OCI-LY7 (cell line): ENCODE data around the gene APBB3.

Source experiments
- CTCF ChIP-seq: fragments of 200-600 bp; sonication (generic); conservative IDR thresholded peaks from 2 replicates; pipeline ENCODE4 v1.5.1; 2014; ENCODE audit warnings: mild to moderate bottlenecking, antibody characterized with exemption, low read length, moderate library complexity, mixed read lengths
- EZH2phosphoT487 ChIP-seq: fragments of 200-600 bp; sonication (generic); IDR thresholded peaks from 2 replicates; pipeline ENCODE4 v1.6.1; 2018; ENCODE audit warnings: low read depth, borderline replicate concordance, mild to moderate bottlenecking, mixed run types, antibody characterized with exemption, low read length, moderate library complexity, mixed read lengths

DNA sequence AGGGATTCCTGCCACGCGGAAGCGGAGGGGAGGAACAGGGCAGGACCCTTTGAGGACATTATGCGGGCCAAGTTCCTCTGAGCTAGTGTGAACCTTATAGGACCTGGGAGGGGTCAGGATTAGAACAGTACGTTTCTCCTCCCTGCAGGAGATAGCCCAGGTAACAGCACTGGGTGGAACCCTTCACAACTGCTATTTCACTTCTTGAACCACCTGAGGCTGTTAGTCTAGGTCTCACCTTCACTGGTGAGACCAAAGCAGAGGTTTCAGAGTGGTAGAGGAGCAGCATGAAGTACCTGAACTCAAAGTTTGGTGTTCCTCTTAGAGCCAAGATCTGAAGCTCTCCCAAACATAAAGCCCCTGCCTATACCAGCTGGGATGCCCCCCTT is 16.1 kb downstream of the APBB3 start:
- TF ChIP-seq CTCF, result no peak
- TF ChIP-seq EZH2phosphoT487, result no peak
